K562 (cell line): Measurements from ENCODE around the gene LAMTOR4. TPM values are rescaled to one million over a fixed set of nuclear protein-coding genes. Genes with fewer than 3 reads are reported as not detected.

Experiments used
- CBX2 ChIP-seq: fragments of 200-600 bp; sonication (generic); IDR thresholded peaks from one replicate; pipeline ENCODE4 v1.6.1; 2012; ENCODE audit warnings: mild to moderate bottlenecking, low read length, inconsistent platforms; ENCODE audit not compliant: insufficient read depth, poor library complexity, severe bottlenecking
- MBD2 ChIP-seq: sonication (generic); IDR thresholded peaks from 2 replicates; pipeline ENCODE4 v1.6.1; 2016; ENCODE audit warnings: low read depth, borderline replicate concordance
- SMARCA5 ChIP-seq: fragments of 450-650 bp; IDR thresholded peaks from 2 replicates; pipeline ENCODE4 v1.6.1; 2016
- SMARCB1 ChIP-seq: IDR thresholded peaks from 2 replicates; pipeline ENCODE4 v1.6.1; 2011; ENCODE audit warnings: improper control_type of control experiment, low read depth; ENCODE audit not compliant: insufficient read length
- TAF7 ChIP-seq: fragments of 450-650 bp; IDR thresholded peaks from 2 replicates; pipeline ENCODE4 v1.6.1; 2016; ENCODE audit warnings: missing genetic modification characterization, missing compliant biosample characterization
- THRB ChIP-seq: fragments of 450-650 bp; formaldehyde crosslinking; conservative IDR thresholded peaks from 2 replicates; pipeline ENCODE4 v1.4.0; 2022; ENCODE audit warnings: mild to moderate bottlenecking, missing genetic modification characterization
- ZNF76 ChIP-seq: fragments of 250-450 bp; sonication (Bioruptor Pico); IDR thresholded peaks from 2 replicates; pipeline ENCODE4 v1.4.0; 2020; ENCODE audit warnings: mild to moderate bottlenecking, moderate library complexity, borderline replicate concordance
- polyA plus RNA-seq, 8 experiments: library from polyadenylated mRNA; depleted of rRNA in 4 of 8; stranded (reverse) in 5 of 8; unstranded in 3 of 8; fragments of >200 nt; fragmentation: Nextera tagmentation in 2 of 8; fragmentation: Illumina TruSeq in 1 of 8; extraction: Ambion mirVana in 2 of 8; extraction: Trizol in 1 of 8; gene quantifications; 2 replicates each; pipeline versions ENCODE4 v1.2.1 to v1.2.3, GENCODE V29; 2011 to 2014; ENCODE audit warnings: inconsistent platforms in 1 of 8, missing spikeins in 1 of 8
- total RNA-seq, 7 experiments: library from RNA; depleted of rRNA in 6 of 7; stranded (reverse); fragments of >200 nt in 6 of 7; fragmentation: Illumina TruSeq in 2 of 7; extraction: Trizol in 2 of 7; gene quantifications; 2 replicates each; pipeline versions ENCODE4 v1.2.1 to v1.2.3, GENCODE V29; 2011 to 2021; ENCODE audit warnings: low replicate concordance in 1 of 7
- TF ChIP-seq, protein P1 (sequence below): sonication (generic); formaldehyde crosslinking; IDR thresholded peaks from 2 replicates; pipeline ENCODE4 v1.9.0; 2022; ENCODE audit warnings: mild to moderate bottlenecking, missing genetic modification reagents
- TF ChIP-seq, protein P2 (sequence below): IDR thresholded peaks from 3 replicates; pipeline ENCODE4 v1.6.1; 2011; ENCODE audit warnings: borderline replicate concordance, mild to moderate bottlenecking, moderate library complexity; ENCODE audit not compliant: insufficient read length; ENCODE audit errors: extremely low read depth
- TF ChIP-seq, protein P3 (sequence below): fragments of 250-450 bp; sonication (Bioruptor Pico); IDR thresholded peaks from 2 replicates; pipeline ENCODE4 v1.4.0; 2020; ENCODE audit warnings: mild to moderate bottlenecking
- TF ChIP-seq, protein P4 (sequence below): sonication (generic); formaldehyde crosslinking; IDR thresholded peaks from 2 replicates; pipeline ENCODE4 v1.8.0; 2023; ENCODE audit warnings: mild to moderate bottlenecking, missing genetic modification reagents
- TF ChIP-seq, protein P5 (sequence below): sonication (generic); formaldehyde crosslinking; IDR thresholded peaks from 2 replicates; pipeline ENCODE4 v1.8.1; 2022; ENCODE audit warnings: missing genetic modification reagents

Gene LAMTOR4
- total and polyA plus RNA-seq, 9 of the 15 experiments (the other 6 are each of a cell fraction or from before 2014, with no cell fraction given): 79.6 to 314 (median 195) TPM

GRCh38 chr7:100119970-100120732, 28.6 kb upstream of the LAMTOR4 start (continued):
- 0 out of 2 replicates have a peak, but pooled peaks have one; percentile 2 for TF ChIP-seq MBD2
- no peak for TF ChIP-seq TAF7 (tag)
- TF ChIP-seq SMARCA5: peak; percentile 59; the same call in 1 of the 2 replicates
- no peak for TF ChIP-seq SMARCB1
- no peak for TF ChIP-seq CBX2
- TF ChIP-seq, protein P1, sequence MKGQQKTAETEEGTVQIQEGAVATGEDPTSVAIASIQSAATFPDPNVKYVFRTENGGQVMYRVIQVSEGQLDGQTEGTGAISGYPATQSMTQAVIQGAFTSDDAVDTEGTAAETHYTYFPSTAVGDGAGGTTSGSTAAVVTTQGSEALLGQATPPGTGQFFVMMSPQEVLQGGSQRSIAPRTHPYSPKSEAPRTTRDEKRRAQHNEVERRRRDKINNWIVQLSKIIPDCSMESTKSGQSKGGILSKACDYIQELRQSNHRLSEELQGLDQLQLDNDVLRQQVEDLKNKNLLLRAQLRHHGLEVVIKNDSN (CRISPR knock-in tag): no peak
- TF ChIP-seq, protein P2, sequence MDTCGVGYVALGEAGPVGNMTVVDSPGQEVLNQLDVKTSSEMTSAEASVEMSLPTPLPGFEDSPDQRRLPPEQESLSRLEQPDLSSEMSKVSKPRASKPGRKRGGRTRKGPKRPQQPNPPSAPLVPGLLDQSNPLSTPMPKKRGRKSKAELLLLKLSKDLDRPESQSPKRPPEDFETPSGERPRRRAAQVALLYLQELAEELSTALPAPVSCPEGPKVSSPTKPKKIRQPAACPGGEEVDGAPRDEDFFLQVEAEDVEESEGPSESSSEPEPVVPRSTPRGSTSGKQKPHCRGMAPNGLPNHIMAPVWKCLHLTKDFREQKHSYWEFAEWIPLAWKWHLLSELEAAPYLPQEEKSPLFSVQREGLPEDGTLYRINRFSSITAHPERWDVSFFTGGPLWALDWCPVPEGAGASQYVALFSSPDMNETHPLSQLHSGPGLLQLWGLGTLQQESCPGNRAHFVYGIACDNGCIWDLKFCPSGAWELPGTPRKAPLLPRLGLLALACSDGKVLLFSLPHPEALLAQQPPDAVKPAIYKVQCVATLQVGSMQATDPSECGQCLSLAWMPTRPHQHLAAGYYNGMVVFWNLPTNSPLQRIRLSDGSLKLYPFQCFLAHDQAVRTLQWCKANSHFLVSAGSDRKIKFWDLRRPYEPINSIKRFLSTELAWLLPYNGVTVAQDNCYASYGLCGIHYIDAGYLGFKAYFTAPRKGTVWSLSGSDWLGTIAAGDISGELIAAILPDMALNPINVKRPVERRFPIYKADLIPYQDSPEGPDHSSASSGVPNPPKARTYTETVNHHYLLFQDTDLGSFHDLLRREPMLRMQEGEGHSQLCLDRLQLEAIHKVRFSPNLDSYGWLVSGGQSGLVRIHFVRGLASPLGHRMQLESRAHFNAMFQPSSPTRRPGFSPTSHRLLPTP: no peak
- TF ChIP-seq ZNF76 (CRISPR knock-in tag): no peak
- 0 out of 2 replicates have a peak, but pooled peaks have one; percentile 36 for TF ChIP-seq THRB (CRISPR knock-in tag)
- TF ChIP-seq, protein P3, sequence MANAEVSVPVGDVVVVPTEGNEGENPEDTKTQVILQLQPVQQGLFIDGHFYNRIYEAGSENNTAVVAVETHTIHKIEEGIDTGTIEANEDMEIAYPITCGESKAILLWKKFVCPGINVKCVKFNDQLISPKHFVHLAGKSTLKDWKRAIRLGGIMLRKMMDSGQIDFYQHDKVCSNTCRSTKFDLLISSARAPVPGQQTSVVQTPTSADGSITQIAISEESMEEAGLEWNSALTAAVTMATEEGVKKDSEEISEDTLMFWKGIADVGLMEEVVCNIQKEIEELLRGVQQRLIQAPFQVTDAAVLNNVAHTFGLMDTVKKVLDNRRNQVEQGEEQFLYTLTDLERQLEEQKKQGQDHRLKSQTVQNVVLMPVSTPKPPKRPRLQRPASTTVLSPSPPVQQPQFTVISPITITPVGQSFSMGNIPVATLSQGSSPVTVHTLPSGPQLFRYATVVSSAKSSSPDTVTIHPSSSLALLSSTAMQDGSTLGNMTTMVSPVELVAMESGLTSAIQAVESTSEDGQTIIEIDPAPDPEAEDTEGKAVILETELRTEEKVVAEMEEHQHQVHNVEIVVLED (CRISPR knock-in tag): no peak
- TF ChIP-seq, protein P4, sequence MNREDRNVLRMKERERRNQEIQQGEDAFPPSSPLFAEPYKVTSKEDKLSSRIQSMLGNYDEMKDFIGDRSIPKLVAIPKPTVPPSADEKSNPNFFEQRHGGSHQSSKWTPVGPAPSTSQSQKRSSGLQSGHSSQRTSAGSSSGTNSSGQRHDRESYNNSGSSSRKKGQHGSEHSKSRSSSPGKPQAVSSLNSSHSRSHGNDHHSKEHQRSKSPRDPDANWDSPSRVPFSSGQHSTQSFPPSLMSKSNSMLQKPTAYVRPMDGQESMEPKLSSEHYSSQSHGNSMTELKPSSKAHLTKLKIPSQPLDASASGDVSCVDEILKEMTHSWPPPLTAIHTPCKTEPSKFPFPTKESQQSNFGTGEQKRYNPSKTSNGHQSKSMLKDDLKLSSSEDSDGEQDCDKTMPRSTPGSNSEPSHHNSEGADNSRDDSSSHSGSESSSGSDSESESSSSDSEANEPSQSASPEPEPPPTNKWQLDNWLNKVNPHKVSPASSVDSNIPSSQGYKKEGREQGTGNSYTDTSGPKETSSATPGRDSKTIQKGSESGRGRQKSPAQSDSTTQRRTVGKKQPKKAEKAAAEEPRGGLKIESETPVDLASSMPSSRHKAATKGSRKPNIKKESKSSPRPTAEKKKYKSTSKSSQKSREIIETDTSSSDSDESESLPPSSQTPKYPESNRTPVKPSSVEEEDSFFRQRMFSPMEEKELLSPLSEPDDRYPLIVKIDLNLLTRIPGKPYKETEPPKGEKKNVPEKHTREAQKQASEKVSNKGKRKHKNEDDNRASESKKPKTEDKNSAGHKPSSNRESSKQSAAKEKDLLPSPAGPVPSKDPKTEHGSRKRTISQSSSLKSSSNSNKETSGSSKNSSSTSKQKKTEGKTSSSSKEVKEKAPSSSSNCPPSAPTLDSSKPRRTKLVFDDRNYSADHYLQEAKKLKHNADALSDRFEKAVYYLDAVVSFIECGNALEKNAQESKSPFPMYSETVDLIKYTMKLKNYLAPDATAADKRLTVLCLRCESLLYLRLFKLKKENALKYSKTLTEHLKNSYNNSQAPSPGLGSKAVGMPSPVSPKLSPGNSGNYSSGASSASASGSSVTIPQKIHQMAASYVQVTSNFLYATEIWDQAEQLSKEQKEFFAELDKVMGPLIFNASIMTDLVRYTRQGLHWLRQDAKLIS (CRISPR knock-in tag): no peak
- TF ChIP-seq, protein P5, sequence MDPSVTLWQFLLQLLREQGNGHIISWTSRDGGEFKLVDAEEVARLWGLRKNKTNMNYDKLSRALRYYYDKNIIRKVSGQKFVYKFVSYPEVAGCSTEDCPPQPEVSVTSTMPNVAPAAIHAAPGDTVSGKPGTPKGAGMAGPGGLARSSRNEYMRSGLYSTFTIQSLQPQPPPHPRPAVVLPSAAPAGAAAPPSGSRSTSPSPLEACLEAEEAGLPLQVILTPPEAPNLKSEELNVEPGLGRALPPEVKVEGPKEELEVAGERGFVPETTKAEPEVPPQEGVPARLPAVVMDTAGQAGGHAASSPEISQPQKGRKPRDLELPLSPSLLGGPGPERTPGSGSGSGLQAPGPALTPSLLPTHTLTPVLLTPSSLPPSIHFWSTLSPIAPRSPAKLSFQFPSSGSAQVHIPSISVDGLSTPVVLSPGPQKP: no peak
